Measurements from ENCODE around the gene PLK2.
A peak's percentile ranks its signal among the peaks of the same experiment; 100 is the strongest.

Gene PLK2

GRCh38 chr5:58460002-58460731 lies at the start of gene PLK2:
PLK2 (minus strand) TSS chr5:58460086; CDS start chr5:58459959, 127 bp downstream.
- DNase-seq, result peak; percentile 72 to 75

GRCh38 chr5:58507715-58508114 lies 47.8 kb upstream of the PLK2 start:
- no peak for DNase-seq

GRCh38 chr5:58505971-58506640 lies 46.2 kb upstream of the PLK2 start:
- no peak for DNase-seq

GRCh38 chr5:58505502-58505901 lies 45.6 kb upstream of the PLK2 start:
- no peak for DNase-seq

- DNase-seq, result no peak
Observed at GRCh38 chr5:58504766-58505165, 44.9 kb upstream of the PLK2 start.

- peak; percentile 13 to 44 for DNase-seq
Observed at GRCh38 chr5:58503390-58504046, 43.6 kb upstream of the PLK2 start.

- DNase-seq, result peak in 1 of 2 experiments; percentile 27
Observed at GRCh38 chr5:58501778-58502417, 42.0 kb upstream of the PLK2 start.

- no peak for DNase-seq
Observed at GRCh38 chr5:58499941-58500340, 40.1 kb upstream of the PLK2 start.

- no peak for DNase-seq
Observed at GRCh38 chr5:58499231-58499630, 39.3 kb upstream of the PLK2 start.

GRCh38 chr5:58498340-58498942 lies 38.6 kb upstream of the PLK2 start:
- peak; percentile 3 to 32 for DNase-seq

GRCh38 chr5:58497921-58498320 lies 38.0 kb upstream of the PLK2 start:
- no peak for DNase-seq

GRCh38 chr5:58497386-58497785 lies 37.5 kb upstream of the PLK2 start:
- no peak for DNase-seq

- no peak for DNase-seq
Observed at GRCh38 chr5:58496488-58496887, 36.6 kb upstream of the PLK2 start.

GRCh38 chr5:58493141-58493540 lies 33.3 kb upstream of the PLK2 start:
- no peak for DNase-seq

GRCh38 chr5:58491216-58491892 lies 31.5 kb upstream of the PLK2 start, which contains the start of gene GAPT:
GAPT (plus strand) TSS chr5:58491435; CDS start chr5:58494537, 3,102 bp downstream.
- DNase-seq, result no peak

GRCh38 chr5:58490402-58491050 lies 30.6 kb upstream of the PLK2 start:
- DNase-seq, result no peak

- no peak for DNase-seq
Observed at GRCh38 chr5:58486290-58486689, 26.4 kb upstream of the PLK2 start.

- DNase-seq, result no peak
Observed at GRCh38 chr5:58484505-58484904, 24.6 kb upstream of the PLK2 start.

GRCh38 chr5:58482536-58482935 lies 22.6 kb upstream of the PLK2 start:
- DNase-seq, result no peak

GRCh38 chr5:58481828-58482227 lies 21.9 kb upstream of the PLK2 start:
- DNase-seq, result no peak

GRCh38 chr5:58481066-58481676 lies 21.3 kb upstream of the PLK2 start:
- no peak for DNase-seq

Measured in NCI-H524 (cell line).